ENCODE results near the gene TPST2.

- no peak for TF ChIP-seq POLR2A (IDR thresholded peaks at IDR 0.05)
- no peak for TF ChIP-seq CTCF (IDR thresholded peaks at IDR 0.05)
Measured at GRCh38 chr22:26635117-26635516, 45.2 kb upstream of the TPST2 start.

Measured in adrenal gland (tissue), 5 donors.